Transverse colon (tissue), 4 donors: ENCODE results near the gene ZSCAN1. TPM values are rescaled to one million over a fixed set of nuclear protein-coding genes. Genes with fewer than 3 reads are reported as not detected.

ENCODE experiments used
- DNase-seq: peaks from one replicate; pipeline ENCODE4 v3.0.0-alpha.2; 2019
- H3K27ac ChIP-seq, 4 donors: fragments of 200-600 bp; sonication (generic); 2 replicates each; pipeline ENCODE4 v1.5.1; 2016 to 2018; ENCODE audit warnings: inconsistent platforms in 4 of 4
- H3K27me3 ChIP-seq: fragments of 200-600 bp; sonication (generic); 2 replicates; pipeline ENCODE4 v1.5.1; 2017; ENCODE audit warnings: inconsistent platforms
- H3K36me3 ChIP-seq, 4 donors: fragments of 200-600 bp; sonication (generic); 2 replicates each; pipeline ENCODE4 v1.5.1; 2017 to 2019; ENCODE audit warnings: inconsistent platforms in 4 of 4
- H3K4me1 ChIP-seq, 4 donors: fragments of 200-600 bp; sonication (generic); 2 replicates each; pipeline ENCODE4 v1.5.1; 2017 to 2020; ENCODE audit warnings: inconsistent platforms in 4 of 4
- H3K4me3 ChIP-seq, 4 donors: fragments of 200-600 bp; sonication (generic); 1 replicate in 1 of 4; 2 replicates in 3 of 4; pipeline versions ENCODE4 v1.5.1 to v1.6.1; 2017 to 2019; ENCODE audit warnings: inconsistent platforms in 4 of 4
- H3K9me3 ChIP-seq, 2 donors: fragments of 200-600 bp; sonication (generic); 2 replicates each; pipeline ENCODE4 v1.5.1; 2017 to 2019; ENCODE audit warnings: inconsistent platforms in 2 of 2
- EP300 ChIP-seq: sonication (generic); formaldehyde crosslinking; IDR thresholded peaks from one replicate; pipeline ENCODE4 v1.6.1; 2017; ENCODE audit warnings: antibody characterized with exemption, low read depth
- POLR2A ChIP-seq: fragments of 450-650 bp; IDR thresholded peaks from one replicate; pipeline ENCODE4 v1.6.1; 2016; ENCODE audit warnings: antibody characterized with exemption, mild to moderate bottlenecking, moderate library complexity
- POLR2AphosphoS5 ChIP-seq, 3 donors: sonication (generic); formaldehyde crosslinking; IDR thresholded peaks; one replicate each; pipeline ENCODE4 v1.6.1; 2016; ENCODE audit warnings: antibody characterized with exemption in 3 of 3
- WGBS, 2 donors: methylation state at CpG; one replicate each; pipeline ENCODE4 v1.1.5; 2018; ENCODE audit warnings: low coverage in 1 of 2; 5-methylcytosine and 5-hydroxymethylcytosine counted together
- in situ Hi-C, 4 donors: fragments of 200-750 bp; cut with MboI; loops; one replicate each; pipeline versions ENCODE4 v1.15.0 to v1.15.1; 2017; ENCODE audit warnings: low sequenced_read_pairs in 3 of 4, low pct_ligation_motif_present in 1 of 4, low pct_unique_long_range_greater_than_20kb in 1 of 4
- intact Hi-C: fragments of 100-400 bp; cut with DNase I; formaldehyde crosslinking; loops from one replicate; pipeline ENCODE4 v1.15.1; 2023; ENCODE audit warnings: low total_unique reads
- total RNA-seq, 4 donors: library from RNA; depleted of rRNA; stranded (reverse); fragments of >200 nt; gene quantifications; one replicate each; pipeline ENCODE4 v1.1.0, GENCODE V29; 2016
- TF ChIP-seq, protein P1 (sequence below), 5 experiments: fragments of 200-600 bp in 3 of 5; fragments of 450-650 bp in 2 of 5; sonication (generic) in 3 of 5; IDR thresholded peaks; 1 replicate in 2 of 5; 2 replicates in 3 of 5; pipeline ENCODE4 v1.5.1; 2016 to 2017; ENCODE audit warnings: antibody characterized with exemption in 5 of 5, inconsistent platforms in 3 of 5, mild to moderate bottlenecking in 2 of 5, moderate library complexity in 1 of 5

The ZSCAN1 gene
- total RNA-seq, 4 donors from 2014 or later: not detected

DNA sequence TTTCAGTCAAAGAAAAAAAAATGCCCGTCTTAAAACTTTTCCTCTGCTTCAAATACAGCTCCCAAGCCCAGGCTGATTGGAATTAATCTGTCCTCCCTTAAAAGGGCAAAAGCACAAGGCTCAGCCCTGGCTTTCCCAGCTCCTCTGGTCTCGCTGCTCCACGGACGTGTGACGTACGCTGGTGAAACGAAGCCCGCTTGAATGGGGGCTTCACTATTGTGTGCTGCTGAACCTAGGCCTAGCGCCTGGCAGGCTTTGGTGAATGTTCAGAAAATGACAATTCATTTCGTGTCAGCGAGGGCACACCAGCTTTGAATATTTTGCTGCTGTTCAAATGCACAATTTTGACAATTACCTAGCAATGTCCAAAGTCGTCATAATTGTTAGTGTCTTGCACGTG, 24.6 kb downstream of the ZSCAN1 start:
- in situ Hi-C loops: no loop called here
- Histone ChIP-seq H3K27me3 (no peaks in the 10 kb centered on the region), H3K4me3 (peak overlapping the region in 1 of 4 donors; percentile 69), H3K9me3 (peaks cover 4 to 19% of the 10 kb centered on the region in 2 donors), H3K4me1 (peaks cover 0 to 7% (median 2%) of the 10 kb centered on the region in 4 donors), H3K27ac (peak overlapping the region; percentile 80 to 95 (median 86)), H3K36me3 (peaks cover 0 to 4% (median 0%) of the 10 kb centered on the region in 4 donors)
- intact Hi-C loops: no loop called here
- no peak for DNase-seq
- WGBS, 2 donors: 65 to 89% methylated on average over 4 to 13 of the region's 13 CpGs
- TF ChIP-seq POLR2A (no peak), EP300 (no peak)
- TF ChIP-seq, protein P1, sequence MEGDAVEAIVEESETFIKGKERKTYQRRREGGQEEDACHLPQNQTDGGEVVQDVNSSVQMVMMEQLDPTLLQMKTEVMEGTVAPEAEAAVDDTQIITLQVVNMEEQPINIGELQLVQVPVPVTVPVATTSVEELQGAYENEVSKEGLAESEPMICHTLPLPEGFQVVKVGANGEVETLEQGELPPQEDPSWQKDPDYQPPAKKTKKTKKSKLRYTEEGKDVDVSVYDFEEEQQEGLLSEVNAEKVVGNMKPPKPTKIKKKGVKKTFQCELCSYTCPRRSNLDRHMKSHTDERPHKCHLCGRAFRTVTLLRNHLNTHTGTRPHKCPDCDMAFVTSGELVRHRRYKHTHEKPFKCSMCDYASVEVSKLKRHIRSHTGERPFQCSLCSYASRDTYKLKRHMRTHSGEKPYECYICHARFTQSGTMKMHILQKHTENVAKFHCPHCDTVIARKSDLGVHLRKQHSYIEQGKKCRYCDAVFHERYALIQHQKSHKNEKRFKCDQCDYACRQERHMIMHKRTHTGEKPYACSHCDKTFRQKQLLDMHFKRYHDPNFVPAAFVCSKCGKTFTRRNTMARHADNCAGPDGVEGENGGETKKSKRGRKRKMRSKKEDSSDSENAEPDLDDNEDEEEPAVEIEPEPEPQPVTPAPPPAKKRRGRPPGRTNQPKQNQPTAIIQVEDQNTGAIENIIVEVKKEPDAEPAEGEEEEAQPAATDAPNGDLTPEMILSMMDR (IDR thresholded peaks at IDR 0.05): no peak

DNA sequence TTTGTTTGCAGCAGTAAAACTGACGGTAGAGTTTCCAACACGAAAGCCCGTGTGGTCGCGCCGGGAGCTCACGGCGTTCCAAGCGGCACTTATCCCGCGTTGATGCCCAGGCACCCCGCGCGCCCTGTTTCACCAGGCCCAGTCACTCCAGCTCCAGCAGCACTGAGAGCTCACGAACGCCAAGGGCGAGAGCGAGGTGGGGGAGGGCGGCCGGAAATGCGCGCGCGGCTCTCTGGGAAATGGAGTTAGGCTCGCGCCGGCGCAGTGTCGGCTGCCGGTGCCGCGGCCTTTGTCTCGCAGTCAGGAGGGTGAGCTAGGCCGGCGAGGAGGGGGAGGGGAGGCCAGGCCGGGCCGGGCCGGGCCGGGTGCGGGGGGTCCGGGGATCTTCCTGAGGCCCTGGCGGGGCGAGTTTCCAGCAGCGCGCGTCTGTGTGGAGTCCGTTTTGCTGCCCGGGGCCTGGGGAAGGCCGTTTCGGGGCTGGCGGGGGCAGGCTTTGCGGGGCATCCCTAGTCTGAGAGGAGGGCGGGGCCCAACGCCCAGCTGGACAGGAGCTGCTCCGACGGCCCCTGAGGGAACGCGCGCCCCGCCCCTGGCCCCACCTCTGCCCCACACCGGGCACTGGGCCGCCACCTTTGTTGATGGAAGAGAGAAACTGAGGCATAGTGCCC, 25.3 kb downstream of the ZSCAN1 start, which contains the start of gene ZNF135:
Gene ZNF135 (plus strand): TSS at position 280 of the 668 bp plus-strand sequence. CDS start 721 bp downstream, outside the sequence.
- intact Hi-C loops (no loop called here), in situ Hi-C loops (no loop called here)
- H3K4me1 ChIP-seq: peaks cover 0 to 7% (median 2%) of the 10 kb centered on the region in 4 donors
- peak within 1 kb of the TSS; percentile 80 to 95 (median 86) for H3K27ac ChIP-seq
- WGBS, 2 donors: 10 to 21% methylated on average over 10 to 61 of the region's 62 CpGs
- TF ChIP-seq POLR2AphosphoS5 (IDR thresholded peaks at IDR 0.05): peak; percentile 29 to 61 (median 42)
- no peak for TF ChIP-seq POLR2A
- H3K27me3 ChIP-seq: no peaks in the 10 kb centered on the region
- DNase-seq: peak; percentile 79
- peaks cover 0 to 9% (median 0%) of the 10 kb centered on the region in 4 donors for H3K36me3 ChIP-seq
- H3K9me3 ChIP-seq: peaks cover 4 to 15% of the 10 kb centered on the region in 2 donors
- peak within 1 kb of the TSS; percentile 32 to 69 (median 55) for H3K4me3 ChIP-seq

DNA sequence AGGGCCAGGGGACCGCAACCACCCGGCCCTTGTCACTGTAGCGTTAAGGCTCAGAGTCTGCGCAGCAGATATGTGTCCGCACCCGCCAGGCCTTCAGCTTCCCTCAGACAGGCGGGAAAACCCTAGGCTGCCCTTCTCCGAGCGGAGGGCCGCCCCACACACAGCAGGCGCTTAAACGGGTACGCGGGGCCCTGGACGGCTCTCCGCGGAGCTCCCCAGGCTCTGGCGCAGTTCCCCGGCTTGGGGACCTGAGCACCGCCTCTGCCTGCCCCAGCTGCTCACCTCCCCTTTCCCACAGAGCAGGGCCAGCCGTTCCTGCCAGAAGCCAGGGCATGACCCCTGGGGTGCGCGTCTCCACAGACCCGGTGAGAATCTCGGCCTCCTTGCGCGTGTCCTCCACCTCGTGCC, 25.9 kb downstream of the ZSCAN1 start:
- peaks cover 0 to 9% (median 0%) of the 10 kb centered on the region in 4 donors for H3K36me3 ChIP-seq
- no peaks in the 10 kb centered on the region for H3K27me3 ChIP-seq
- peak overlapping the region; percentile 80 to 95 (median 86) for H3K27ac ChIP-seq
- H3K9me3 ChIP-seq: peaks cover 5 to 18% of the 10 kb centered on the region in 2 donors
- in situ Hi-C loops: no loop called here
- TF ChIP-seq POLR2A (no peak), POLR2AphosphoS5 (IDR thresholded peaks at IDR 0.05) (no peak), EP300 (no peak)
- TF ChIP-seq, protein P1 (IDR thresholded peaks at IDR 0.05): no peak
- no peak for DNase-seq
- peak overlapping the region; percentile 32 to 69 (median 55) for H3K4me3 ChIP-seq
- H3K4me1 ChIP-seq: peaks cover 0 to 7% (median 2%) of the 10 kb centered on the region in 4 donors
- intact Hi-C loops: no loop called here
- WGBS, 2 donors: 46% methylated on average over 17 of the region's 28 CpGs; no CpG with 5 or more reads in 1 of the 2 donors

DNA sequence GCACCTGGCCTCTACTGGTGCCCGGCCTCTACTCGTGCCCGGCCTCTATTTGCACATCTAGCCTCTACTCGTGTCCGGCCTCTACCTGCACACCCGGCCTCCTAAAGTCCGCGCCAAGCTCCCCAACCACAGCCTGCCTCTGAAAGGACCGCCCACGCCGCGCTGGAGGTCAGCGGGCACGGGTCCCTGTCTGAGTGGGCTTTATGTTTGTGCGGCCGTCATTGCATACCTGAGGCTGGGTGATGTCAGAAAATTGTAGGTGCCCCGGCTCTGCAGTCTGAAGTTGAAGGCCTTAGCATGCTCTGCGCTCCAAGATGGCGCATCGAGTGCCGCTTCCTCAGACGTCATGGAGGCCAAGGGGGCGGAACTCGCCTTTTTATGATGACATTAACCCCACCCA, 26.4 kb downstream of the ZSCAN1 start:
- H3K9me3 ChIP-seq: peaks cover 7 to 24% of the 10 kb centered on the region in 2 donors
- H3K27me3 ChIP-seq: no peaks in the 10 kb centered on the region
- peak overlapping the region in 1 of 4 donors; percentile 80 for H3K27ac ChIP-seq
- intact Hi-C loops: no loop called here
- peaks cover 0 to 7% (median 2%) of the 10 kb centered on the region in 4 donors for H3K4me1 ChIP-seq
- peak overlapping the region in 1 of 4 donors; percentile 69 for H3K4me3 ChIP-seq
- H3K36me3 ChIP-seq: peaks cover 0 to 9% (median 1%) of the 10 kb centered on the region in 4 donors
- no peak for DNase-seq
- 96% methylated on average over 24 of the region's 24 CpGs; no CpG with 5 or more reads in 1 of the 2 donors for WGBS, 2 donors
- in situ Hi-C loops: no loop called here
- TF ChIP-seq, protein P1 (IDR thresholded peaks at IDR 0.05): no peak
- no peak for TF ChIP-seq POLR2A
- no peak for TF ChIP-seq EP300
- no peak for TF ChIP-seq POLR2AphosphoS5 (IDR thresholded peaks at IDR 0.05)
